ENCODE results near the gene COL9A1. TPM values are rescaled to one million over a fixed set of nuclear protein-coding genes. Genes with fewer than 3 reads are reported as not detected.

COL9A1 gene
- polyA plus RNA-seq, 3 donors: 34.7 to 44.0 (median 36.5) TPM

DNA sequence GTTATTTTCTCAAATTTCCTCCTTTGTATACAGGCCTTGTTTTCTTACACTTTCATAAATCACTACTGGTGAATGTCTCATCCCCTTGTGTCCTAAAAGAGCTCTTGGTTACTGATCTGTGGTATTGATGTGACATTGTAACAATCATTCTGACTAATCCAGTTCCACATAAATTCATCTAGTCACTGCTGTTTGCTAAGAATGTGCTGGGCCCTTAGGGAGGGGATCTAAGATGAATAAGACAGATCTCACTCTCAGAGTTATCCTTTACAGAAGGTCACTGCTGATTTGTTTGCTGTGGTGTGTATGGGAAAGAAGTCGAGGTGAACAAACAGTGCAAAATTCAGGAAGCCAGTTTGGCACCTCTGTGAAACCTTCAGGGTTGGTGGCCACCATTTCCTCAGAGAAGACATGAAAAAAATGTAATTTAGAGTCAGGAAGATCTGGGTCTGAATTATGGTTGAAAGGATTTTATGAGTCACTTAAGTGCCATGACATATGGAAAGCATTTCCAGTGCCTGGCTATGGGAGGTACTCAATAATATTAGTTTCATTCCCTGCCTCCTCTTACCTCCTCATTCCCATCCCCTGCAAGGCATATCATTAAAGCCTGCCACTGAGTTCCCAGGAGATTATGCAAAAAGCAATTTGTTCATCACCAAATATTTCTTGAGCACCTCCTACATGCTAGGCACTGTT lies 121.8 kb downstream of the COL9A1 start:
- DNase-seq: no peak

DNA sequence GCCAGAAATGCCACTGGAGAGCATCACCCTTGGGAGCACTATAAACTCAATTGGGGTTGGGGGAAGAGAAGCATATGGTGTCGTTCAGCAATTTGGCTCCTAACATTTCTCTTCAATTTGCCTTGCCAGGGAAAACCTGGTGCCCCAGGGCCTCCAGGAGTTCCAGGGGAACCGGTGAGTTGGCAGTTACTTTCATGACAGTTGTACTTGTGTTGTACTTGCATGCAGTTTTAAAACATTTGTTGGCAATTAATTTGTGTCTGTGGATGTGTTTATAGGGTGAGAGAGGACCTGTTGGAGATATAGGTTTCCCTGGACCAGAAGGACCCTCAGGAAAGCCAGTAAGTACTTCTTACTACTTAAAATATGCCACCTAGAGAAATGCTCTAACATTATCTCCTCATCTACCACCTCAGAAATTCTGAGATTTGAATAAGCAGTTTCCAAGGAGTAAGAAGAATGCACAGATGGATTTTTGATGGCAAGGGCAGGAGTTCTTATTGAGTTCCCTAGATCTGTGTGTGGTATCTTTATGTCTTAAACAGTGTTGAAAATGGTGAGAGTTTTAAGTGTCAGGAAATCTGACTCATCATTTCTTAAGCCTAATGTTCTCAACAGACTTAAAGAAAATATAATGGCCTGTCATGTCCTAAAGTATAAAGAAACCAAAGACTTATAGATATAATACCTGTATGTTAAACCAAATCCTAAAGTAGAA lies 122.5 kb downstream of the COL9A1 start:
- no peak for DNase-seq

DNA sequence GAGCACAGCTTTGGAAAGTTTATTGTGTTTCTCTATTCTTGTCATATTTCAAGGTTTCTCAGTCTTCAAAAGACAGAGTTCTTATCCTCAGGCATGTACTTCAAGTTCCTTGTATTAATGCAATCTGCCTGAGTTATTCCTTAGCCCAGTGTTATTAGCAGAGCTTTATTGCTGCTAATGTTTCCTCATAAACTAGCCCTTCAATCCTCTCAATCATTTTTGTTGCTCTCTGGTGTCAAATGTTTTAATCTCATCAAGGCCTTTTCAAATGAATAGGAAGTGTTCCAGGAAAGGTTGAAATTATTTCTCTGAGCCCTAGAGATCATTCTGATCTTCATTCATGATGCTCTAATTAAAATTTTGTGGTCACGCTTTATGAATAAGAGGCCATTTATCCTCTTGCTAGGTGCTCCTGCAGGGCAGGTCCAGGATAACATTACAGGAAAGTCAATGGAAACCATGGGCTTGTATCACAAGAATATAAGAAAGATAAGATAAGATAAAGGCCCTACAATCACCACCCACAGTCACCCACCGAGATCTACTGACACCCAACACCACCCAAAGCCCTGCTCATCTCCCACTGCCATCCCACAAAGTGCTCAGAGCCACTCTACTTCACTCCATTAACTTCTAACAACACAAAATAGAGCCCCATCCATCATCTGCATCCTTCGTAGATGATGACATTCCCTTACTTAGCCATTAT lies 125.9 kb downstream of the COL9A1 start:
- no peak for DNase-seq

DNA sequence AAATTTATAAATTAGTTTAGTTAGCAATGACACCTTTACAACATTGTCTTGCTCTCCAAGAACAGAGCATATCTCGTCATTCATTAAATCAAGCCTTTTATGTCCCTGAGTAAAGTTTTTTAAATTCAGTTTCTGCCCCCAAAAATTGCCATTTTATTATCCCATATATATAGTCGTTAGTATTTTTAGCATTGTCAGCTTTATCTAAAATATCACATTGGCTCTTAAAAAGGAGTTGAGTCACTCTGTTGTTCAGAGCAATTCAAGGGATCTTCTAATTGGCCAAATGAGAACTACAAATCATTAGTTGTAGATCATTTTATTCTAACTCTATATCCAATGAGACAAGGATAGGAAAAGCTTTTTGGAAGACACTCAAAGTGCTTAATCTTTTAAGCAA lies 127.1 kb downstream of the COL9A1 start:
- no peak for DNase-seq

GRCh38 chr6:70172252-70172651 lies 130.6 kb downstream of the COL9A1 start:
- no peak for DNase-seq

GRCh38 chr6:70171236-70171635 lies 131.6 kb downstream of the COL9A1 start:
- no peak for DNase-seq

- DNase-seq: no peak
Measured at GRCh38 chr6:70168681-70169377, 134.1 kb downstream of the COL9A1 start.

Other genes starting within 250 kb of the COL9A1 start
- 10 to 100 TPM; 20.5 to 29.4 (median 27.5) TPM for gene FAM135A, start 110.4 kb upstream of the COL9A1 start, polyA plus RNA-seq (ENCODE audit: insufficient read length in 3 of 3)

Measured in renal pelvis (tissue), 4 donors.